GM10847 (cell line): ENCODE results near the gene COL16A1.

ENCODE experiments used
- POLR2A ChIP-seq: IDR thresholded peaks from 2 replicates; pipeline ENCODE4 v1.6.1; 2011; ENCODE audit not compliant: insufficient read length; ENCODE audit errors: extremely low read depth

COL16A1 gene

DNA sequence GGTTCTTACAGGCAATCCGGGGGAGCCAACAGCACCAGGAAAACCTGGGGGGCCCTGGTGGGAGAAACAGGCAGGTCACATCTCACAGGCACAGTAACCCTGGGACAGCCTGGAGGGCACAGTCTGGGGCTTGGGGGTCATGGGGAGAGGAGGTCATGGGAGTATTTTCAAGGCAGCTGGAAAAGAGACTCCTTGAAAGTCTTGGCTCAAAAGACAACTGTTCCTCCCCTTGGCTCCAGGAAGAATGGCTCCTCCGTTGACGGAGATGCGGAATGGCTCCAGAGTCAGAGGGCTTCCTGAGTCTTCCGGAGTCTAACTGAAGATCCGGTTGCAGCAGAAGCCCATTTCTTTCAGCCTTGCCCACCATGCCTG lies 33.2 kb downstream of the COL16A1 start:
- no peak for TF ChIP-seq POLR2A

DNA sequence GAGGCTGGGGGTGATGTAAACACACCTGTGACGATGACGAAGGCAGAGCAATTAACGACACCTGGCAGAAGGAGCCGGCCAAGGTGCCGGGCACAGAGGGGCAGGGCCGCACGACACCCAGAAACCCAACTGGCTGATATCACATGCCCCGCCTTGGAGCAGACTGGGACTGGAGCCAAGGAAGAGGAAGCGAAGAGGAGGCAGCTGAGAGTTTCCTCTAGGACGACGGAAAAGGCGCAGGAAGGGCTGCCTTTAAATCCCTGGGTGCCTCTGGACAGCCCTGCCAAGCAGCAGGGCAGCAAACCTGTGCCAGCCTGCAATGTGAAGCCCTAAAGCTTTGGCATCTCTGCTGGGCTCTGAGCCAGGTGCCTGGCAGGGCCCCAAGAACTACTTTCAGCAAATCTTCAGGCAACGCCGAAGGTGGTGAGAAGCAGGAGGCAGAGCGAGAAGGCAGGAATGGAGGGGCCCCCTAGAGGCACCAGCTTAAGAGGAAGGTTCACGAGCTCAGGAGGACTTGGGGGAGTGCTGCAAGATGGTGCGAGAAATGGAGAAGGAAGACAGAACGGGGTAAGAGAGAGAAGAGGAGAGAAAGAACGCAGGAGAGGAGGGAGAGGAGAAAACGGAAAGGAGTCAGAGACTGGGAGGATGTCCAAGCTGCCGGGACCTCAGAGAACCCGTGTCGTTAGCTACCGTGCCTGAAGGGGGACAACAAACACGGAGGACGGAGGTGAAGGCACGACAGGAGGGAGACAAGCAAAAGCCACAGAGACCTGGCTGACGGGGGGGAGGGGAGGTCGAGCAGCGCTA lies 33.8 kb downstream of the COL16A1 start:
- TF ChIP-seq POLR2A, result no peak

DNA sequence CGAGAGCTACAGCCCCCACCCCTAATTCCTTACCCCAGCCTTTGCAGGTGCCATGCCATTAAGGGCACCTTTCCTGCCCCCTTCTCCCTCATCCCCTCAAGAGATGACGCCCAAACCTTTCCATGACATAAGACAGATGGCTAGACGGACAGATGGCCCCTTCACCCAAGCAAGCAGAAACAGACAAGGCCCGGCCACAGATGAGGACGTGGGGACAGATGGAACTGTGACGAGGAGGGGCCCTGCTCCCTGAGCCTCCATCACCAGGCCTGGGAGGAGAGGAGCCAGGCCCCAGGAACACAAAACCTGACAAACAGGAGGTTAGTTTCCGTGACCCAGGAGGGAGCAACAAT lies 34.4 kb downstream of the COL16A1 start:
- no peak for TF ChIP-seq POLR2A

DNA sequence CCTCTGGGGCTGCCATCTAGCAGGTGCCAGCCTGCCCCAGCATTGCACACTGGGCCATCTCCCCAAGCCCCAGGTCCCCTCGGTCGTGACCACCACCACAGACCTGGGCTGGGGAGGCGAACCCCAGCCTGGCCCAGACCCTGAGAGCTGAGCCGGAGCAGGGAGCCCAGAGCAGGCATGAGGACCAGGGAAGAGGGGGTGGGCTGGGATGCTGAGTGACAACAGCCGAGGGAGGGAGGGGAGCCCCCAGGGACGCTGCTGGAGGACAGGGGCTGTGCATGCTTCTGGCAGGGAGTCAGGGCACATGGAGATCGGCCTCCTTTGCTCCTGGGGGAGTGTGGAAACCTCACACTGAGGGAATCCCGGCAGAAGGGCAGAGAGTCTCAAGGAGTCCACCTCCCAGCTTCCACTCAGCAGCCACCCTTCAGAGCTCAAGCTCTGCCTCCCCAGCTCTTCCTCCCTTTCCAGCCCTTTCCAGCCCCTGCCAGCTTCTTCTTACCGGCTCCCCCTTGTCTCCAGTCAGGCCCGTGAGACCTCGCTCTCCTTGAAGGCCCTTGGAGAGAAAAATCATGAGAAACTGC lies 35.4 kb downstream of the COL16A1 start:
- no peak for TF ChIP-seq POLR2A

DNA sequence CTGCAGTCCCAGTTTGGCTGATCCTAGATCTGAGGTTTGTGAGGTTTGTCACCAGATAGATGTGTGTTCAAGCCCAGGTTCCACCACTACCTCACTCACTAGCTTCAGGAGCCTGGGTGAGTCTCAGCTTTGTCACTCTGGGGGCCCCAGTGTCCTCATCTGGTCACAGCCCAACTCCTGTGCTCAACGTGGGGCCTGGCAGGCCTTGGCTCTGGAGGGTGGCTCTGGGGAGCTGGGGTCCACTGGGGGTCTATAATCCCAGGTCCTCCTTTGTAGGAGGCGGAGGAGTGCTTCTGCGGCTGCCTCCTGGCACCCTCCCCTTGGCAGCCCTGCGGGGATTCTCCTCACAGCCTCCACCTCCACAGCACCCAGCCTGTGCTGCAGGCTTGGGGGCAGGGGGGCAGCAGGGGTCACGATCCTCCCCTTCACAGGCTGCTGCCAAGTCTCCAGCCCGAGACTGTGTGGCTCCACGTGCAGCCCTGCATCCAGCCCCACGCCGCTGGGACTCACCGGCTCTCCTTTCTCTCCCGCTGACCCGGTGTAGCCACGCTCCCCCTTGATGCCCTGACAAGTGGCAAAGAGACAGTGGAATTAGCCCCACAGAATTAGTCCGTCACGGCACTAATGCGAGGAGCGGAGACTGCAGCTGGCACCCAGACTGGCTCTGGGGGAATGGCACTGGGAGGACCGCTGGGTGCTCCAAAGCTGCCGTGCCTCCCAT lies 36.6 kb downstream of the COL16A1 start:
- TF ChIP-seq POLR2A, result no peak

DNA sequence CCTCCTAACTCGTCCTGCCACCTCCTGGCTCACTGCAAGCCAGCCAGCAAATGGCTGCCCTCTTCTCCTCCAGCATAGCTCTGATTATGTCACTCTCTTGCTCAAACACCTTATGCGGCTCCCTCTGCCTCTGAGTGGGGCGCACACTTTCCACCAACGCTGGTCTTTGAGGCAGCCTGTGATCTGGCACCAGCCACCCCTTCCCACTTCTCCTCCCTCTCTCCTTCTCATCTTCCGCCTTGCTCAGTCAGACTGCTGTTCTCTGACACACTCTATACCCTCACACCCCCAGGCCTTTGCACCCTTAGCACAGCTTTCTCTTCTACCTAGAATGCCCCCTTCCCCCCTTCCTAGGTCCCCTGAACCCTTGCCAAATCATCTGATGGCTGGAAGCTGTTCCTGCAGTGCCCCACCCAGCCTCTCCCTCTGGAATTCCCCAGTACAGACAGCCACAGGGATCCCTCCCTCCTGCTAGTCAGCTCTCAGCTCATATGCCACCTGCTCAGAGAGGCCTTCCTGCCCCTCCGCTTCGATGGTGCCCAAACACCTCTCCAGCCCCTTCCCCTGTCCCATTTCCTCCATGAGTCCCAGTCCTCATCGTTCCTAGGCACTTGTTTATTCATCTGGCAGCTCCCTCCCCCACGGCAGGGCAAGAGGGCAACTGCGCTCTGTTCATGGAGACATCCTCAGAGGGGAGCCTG lies 37.4 kb downstream of the COL16A1 start:
- no peak for TF ChIP-seq POLR2A

DNA sequence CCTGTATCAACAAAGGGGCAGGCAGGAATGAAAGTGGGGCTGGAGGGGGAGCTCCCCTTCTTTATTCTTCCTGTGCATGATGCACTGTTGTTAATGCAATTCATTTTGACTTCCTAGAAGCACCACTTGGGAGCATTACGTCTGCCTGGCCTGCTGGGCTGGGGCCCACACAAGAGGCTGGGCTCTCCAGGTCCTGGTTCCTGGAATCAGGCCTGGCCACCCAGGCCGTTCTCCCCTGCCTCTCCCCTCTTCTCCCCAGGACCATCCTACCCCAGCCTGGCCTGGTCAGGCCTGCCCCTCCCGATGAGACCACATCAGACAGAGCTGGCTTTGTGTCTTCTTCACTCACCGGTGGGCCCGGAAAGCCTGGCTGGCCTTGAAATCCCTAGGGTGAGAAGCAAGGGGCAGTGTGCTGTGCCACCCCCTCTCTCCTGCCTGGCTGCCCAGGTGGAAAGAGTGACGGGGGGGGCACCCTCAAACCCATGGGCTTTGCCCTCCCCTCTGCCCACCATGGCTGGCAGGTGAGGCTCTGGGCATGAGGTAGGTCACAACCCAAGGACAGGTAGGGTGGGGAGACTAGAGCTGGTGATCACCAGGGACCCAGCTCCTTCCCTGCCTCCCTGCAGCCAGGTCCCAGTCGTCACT lies 38.5 kb downstream of the COL16A1 start:
- no peak for TF ChIP-seq POLR2A

DNA sequence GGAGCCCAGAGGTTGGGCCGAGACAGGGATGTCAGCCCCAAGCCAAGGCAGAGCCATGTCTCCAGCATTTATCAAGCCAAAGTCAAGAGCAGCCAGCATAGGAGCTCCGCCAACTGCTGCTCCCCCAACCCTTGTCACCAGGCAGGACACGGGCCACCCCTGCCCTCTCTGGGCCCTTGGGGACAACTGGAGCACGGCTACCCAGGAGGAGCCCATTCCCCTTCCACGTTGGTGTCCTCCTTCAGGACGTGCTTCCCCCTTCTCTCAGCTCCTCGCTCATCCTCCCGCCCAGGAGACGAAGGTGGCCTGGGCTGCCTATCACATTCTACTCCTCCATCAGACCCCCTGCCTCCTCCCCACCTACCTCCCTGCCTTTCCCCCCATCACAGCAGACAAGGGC lies 39.3 kb downstream of the COL16A1 start:
- TF ChIP-seq POLR2A, result no peak

DNA sequence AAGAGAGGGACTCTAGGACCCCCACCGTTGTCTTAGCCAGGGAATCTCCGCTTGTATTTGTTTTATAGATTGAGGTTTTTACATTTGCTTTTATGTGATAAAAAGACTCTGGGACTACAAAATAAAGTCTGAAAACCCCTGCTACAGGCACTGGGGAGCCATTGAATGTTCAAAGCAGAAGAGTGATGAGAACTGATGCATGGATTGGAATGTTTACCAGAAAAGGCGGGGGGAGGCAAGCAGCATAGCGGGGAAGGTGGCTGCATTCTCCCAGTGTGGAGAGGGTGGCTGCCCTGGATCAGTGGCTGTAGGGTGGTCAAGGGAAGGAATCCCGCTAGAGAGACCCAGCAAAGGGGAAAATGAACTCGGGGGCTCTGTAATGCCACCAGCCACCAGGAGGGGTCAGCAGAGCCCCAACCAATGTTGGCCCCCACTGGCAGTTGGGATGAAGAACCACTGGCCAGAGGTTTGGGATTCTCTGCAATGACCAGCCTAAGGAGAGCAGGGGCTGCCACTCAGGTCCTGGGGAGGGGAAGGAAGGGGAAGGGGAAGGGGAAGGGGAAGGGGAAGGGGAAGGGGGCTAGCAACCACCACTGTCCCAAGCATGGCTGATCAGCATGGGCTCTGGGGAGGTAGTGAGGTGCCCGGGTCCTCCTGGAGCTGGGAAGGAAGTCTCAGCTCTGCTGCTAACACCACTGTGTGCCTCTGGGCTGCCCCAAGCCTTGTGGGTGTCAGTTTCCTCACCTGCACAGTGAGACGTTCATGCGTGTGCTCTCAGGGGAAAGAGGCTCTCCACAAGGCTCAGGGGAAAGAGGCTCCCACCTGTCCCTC lies 40.0 kb downstream of the COL16A1 start:
- TF ChIP-seq POLR2A, result no peak

DNA sequence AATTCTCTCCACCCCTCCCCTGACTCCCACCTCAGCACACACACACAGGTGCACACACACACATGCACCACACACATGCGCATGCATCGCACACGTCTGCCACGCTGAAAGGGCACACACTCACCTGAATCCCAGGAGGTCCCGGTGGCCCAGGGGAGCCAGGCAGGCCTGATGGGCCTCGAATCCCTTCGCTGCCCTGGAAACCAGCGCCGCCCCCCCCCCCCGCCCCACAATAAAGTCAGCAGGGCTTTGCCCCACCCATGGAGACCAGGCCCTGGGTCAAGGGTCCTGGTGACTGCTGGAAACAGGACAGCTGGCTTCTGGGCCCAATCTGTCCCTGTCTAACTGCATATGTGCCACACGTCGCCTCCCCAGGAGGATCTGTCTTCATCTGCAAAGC lies 41.4 kb downstream of the COL16A1 start:
- no peak for TF ChIP-seq POLR2A

DNA sequence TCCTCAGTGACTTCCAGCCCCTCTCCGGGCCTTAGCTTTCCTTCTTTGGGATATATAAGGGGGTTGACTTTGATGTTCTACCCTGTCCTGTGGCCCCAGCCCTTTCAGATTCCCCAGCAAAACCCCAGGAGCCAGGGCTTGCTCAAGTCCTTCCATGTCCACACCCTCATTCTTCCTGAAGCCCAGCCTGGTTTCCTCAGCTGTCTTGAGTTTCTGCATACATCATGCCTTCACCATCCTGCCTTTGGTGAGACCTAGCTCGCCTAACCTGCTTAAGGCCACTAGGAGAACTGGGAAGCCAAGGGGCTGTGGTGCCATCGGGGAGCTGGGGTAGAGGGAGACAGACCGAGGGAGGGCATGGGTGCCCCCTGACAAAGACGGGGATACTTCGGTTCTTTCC lies 42.0 kb downstream of the COL16A1 start:
- no peak for TF ChIP-seq POLR2A

DNA sequence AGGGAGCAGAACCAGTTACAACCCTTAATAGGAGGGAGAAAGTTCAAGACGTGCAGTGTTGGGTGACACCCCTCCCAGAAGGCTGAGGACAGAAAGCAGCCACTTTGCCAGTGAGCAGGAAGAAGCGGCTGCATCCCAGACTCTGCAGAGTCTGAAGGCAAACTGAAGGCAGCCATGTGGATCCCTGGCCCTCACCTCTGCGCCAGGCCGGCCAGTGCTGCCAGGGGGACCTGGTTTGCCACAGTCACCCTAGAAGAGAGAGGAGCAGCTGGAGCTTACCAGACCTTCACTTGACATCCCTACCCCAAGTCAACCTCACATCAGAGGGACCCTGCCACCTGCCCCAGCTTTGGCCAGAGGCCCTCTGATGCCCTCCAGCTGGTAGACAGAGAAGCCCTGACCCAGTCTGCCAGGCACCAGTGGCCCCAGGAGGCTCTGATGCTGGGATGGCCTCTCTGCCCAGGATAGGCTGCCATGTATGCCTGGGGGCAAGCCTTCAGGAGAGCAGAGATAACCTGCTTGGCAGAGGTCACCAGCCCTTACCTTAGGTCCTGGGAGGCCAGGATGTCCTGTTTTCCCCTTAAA lies 42.9 kb downstream of the COL16A1 start:
- TF ChIP-seq POLR2A, result no peak

DNA sequence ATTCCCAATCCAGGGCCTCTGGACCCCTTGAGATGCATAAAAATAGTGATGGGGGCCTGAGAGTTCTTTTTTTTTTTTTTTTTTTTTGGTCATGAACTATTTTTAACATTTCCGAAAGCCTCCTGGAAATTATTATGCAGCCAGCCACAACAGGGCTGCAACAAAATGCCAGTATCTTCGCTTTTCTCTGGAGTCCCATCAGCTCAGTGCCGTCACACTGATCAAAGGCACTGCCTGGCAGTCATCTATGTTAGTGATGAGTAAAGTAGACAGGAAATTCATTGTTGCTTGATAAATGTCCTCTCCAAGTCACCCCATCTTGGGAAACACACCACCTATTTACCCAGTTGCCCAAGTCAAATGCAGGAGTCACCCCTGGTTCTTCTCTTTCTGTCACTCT lies 43.9 kb downstream of the COL16A1 start:
- TF ChIP-seq POLR2A, result no peak

DNA sequence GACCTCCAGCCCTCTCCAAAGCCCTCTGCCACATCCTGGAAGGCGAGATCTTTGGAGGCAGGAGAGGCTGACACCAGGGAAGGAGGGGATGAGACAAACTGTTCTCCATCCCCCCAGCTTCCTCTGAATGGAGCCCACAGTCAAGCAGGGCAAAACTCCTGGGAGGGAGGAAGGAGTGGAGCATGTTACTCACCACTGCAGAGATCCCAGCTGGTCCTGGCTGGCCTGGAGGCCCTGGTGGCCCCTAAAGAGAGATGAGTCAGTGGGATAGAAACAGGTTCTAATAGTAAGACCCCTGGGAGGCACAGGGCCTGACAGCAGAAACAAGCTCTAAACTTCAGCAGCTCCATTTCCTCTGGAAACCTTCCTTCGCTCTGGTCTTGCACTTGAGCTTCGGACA lies 45.1 kb downstream of the COL16A1 start:
- no peak for TF ChIP-seq POLR2A
